Measurements from ENCODE around the gene THAP2. TPM values are rescaled to one million over a fixed set of nuclear protein-coding genes. Genes with fewer than 3 reads are reported as not detected.

Gene THAP2
- total and polyA plus RNA-seq, 2 experiments from 2014 or later: 4.7 to 16.5 TPM

DNA sequence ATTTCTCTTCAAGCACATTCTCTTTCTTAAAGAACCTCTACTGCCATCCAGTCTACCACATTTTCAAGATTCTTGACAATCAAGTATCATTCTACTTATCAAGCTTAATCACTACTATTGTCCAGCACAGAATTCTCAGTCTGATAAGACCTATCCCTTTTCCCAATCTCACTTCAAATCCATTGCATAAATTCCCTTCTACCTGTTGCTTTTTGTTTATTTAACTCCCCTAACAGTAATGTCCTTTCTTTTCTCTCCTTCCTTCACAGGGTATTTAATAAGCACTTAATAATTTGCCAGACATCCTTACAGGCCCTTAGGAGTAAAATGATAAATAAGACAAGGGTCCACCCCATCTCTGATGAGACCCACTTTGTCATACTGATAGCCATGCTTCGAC is 42.2 kb upstream of the THAP2 start:
- Histone ChIP-seq H3F3A (replicated peaks; ENCODE audit: low read depth) (no peaks in the 10 kb centered on the region), H3K27ac (ENCODE audit: low read depth) (no peak overlapping the region), H3K36me3 (ENCODE audit: insufficient read depth) (peaks cover 51% of the 10 kb centered on the region), H3K79me2 (replicated peaks; ENCODE audit: insufficient read depth) (no peaks in the 10 kb centered on the region), H3K27me3 (ENCODE audit: insufficient read depth) (no peaks in the 10 kb centered on the region), H3K4me2 (no peak overlapping the region), H4K20me1 (replicated peaks; ENCODE audit: insufficient read depth) (no peaks in the 10 kb centered on the region), H2AFZ (no peak overlapping the region), H3K4me3 (no peak overlapping the region), H3K4me1 (ENCODE audit: insufficient read depth) (peaks cover 18% of the 10 kb centered on the region), H3K9me2 (ENCODE audit: insufficient read depth) (no peaks in the 10 kb centered on the region)
- Mint-ChIP-seq H3K9me3 (no peaks in the 10 kb centered on the region), H3K27ac (peak overlapping the region; percentile 33; the same call in 1 of the 2 replicates), H3K4me1 (peaks cover 26% of the 10 kb centered on the region), H3K4me3 (no peak overlapping the region), H3K36me3 (ENCODE audit: low read depth) (peaks cover 62% of the 10 kb centered on the region), H3K27me3 (ENCODE audit: insufficient read depth, low read depth, poor library complexity) (no peaks in the 10 kb centered on the region)
- TF ChIP-seq, protein P1, sequence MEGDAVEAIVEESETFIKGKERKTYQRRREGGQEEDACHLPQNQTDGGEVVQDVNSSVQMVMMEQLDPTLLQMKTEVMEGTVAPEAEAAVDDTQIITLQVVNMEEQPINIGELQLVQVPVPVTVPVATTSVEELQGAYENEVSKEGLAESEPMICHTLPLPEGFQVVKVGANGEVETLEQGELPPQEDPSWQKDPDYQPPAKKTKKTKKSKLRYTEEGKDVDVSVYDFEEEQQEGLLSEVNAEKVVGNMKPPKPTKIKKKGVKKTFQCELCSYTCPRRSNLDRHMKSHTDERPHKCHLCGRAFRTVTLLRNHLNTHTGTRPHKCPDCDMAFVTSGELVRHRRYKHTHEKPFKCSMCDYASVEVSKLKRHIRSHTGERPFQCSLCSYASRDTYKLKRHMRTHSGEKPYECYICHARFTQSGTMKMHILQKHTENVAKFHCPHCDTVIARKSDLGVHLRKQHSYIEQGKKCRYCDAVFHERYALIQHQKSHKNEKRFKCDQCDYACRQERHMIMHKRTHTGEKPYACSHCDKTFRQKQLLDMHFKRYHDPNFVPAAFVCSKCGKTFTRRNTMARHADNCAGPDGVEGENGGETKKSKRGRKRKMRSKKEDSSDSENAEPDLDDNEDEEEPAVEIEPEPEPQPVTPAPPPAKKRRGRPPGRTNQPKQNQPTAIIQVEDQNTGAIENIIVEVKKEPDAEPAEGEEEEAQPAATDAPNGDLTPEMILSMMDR (conservative IDR thresholded peaks at IDR 0.05; ENCODE audit: low read depth in 2 of 2): no peak
- TF ChIP-seq POLR2AphosphoS5 (IDR thresholded peaks at IDR 0.05; ENCODE audit: low read depth) (no peak), STAT1 (IDR thresholded peaks at IDR 0.05; ENCODE audit: unreplicated experiment) (no peak), ETS1 (IDR thresholded peaks at IDR 0.05) (no peak), NANOG (IDR thresholded peaks at IDR 0.05; ENCODE audit: borderline replicate concordance) (no peak)
- TF ChIP-seq, protein P2, sequence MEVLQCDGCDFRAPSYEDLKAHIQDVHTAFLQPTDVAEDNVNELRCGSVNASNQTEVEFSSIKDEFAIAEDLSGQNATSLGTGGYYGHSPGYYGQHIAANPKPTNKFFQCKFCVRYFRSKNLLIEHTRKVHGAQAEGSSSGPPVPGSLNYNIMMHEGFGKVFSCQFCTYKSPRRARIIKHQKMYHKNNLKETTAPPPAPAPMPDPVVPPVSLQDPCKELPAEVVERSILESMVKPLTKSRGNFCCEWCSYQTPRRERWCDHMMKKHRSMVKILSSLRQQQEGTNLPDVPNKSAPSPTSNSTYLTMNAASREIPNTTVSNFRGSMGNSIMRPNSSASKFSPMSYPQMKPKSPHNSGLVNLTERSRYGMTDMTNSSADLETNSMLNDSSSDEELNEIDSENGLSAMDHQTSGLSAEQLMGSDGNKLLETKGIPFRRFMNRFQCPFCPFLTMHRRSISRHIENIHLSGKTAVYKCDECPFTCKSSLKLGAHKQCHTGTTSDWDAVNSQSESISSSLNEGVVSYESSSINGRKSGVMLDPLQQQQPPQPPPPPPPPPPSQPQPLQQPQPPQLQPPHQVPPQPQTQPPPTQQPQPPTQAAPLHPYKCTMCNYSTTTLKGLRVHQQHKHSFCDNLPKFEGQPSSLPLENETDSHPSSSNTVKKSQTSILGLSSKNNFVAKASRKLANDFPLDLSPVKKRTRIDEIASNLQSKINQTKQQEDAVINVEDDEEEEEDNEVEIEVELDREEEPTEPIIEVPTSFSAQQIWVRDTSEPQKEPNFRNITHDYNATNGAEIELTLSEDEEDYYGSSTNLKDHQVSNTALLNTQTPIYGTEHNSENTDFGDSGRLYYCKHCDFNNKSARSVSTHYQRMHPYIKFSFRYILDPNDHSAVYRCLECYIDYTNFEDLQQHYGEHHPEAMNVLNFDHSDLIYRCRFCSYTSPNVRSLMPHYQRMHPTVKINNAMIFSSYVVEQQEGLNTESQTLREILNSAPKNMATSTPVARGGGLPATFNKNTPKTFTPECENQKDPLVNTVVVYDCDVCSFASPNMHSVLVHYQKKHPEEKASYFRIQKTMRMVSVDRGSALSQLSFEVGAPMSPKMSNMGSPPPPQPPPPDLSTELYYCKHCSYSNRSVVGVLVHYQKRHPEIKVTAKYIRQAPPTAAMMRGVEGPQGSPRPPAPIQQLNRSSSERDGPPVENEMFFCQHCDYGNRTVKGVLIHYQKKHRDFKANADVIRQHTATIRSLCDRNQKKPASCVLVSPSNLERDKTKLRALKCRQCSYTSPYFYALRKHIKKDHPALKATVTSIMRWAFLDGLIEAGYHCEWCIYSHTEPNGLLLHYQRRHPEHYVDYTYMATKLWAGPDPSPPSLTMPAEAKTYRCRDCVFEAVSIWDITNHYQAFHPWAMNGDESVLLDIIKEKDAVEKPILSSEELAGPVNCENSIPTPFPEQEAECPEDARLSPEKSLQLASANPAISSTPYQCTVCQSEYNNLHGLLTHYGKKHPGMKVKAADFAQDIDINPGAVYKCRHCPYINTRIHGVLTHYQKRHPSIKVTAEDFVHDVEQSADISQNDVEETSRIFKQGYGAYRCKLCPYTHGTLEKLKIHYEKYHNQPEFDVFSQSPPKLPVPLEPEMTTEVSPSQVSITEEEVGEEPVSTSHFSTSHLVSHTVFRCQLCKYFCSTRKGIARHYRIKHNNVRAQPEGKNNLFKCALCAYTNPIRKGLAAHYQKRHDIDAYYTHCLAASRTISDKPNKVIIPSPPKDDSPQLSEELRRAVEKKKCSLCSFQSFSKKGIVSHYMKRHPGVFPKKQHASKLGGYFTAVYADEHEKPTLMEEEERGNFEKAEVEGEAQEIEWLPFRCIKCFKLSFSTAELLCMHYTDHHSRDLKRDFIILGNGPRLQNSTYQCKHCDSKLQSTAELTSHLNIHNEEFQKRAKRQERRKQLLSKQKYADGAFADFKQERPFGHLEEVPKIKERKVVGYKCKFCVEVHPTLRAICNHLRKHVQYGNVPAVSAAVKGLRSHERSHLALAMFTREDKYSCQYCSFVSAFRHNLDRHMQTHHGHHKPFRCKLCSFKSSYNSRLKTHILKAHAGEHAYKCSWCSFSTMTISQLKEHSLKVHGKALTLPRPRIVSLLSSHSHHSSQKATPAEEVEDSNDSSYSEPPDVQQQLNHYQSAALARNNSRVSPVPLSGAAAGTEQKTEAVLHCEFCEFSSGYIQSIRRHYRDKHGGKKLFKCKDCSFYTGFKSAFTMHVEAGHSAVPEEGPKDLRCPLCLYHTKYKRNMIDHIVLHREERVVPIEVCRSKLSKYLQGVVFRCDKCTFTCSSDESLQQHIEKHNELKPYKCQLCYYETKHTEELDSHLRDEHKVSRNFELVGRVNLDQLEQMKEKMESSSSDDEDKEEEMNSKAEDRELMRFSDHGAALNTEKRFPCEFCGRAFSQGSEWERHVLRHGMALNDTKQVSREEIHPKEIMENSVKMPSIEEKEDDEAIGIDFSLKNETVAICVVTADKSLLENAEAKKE (CRISPR knock-in tag; IDR thresholded peaks at IDR 0.05): no peak
- DNase-seq (ENCODE audit: low spot score) (no peak), ATAC-seq (no peak)

Data from GM23338 (cell line).